Left renal cortex interstitium (tissue), 4 donors: Measurements from ENCODE around the gene MCF2L. TPM values are rescaled to one million over a fixed set of nuclear protein-coding genes. Genes with fewer than 3 reads are reported as not detected.

Source experiments
- DNase-seq, 4 donors: peaks; one replicate each; pipeline ENCODE4 v3.0.0-alpha.2; 2013; ENCODE audit warnings: low read depth in 4 of 4, low spot score in 2 of 4, missing footprints in 1 of 4
- polyA plus RNA-seq, 4 donors: library from polyadenylated mRNA; unstranded; fragments of 120-200 nt; gene quantifications; one replicate each; pipeline ENCODE4 v1.2.1, GENCODE V29; 2013; ENCODE audit not compliant: insufficient read length in 4 of 4

The MCF2L gene
- polyA plus RNA-seq, 4 donors, result 23.3 to 45.1 (median 38.1) TPM

GRCh38 chr13:113061796-113062425, 92.9 kb downstream of the MCF2L start:
- DNase-seq, result no peak

- DNase-seq, result no peak
Measured at GRCh38 chr13:113062691-113063090, 93.7 kb downstream of the MCF2L start.

GRCh38 chr13:113063091-113063491, 94.1 kb downstream of the MCF2L start:
- no peak for DNase-seq

GRCh38 chr13:113064000-113064533, 95.1 kb downstream of the MCF2L start:
- DNase-seq, result no peak

- DNase-seq, result no peak
Measured at GRCh38 chr13:113064534-113065405, 95.8 kb downstream of the MCF2L start.

GRCh38 chr13:113065406-113066141, 96.6 kb downstream of the MCF2L start:
- DNase-seq, result no peak

GRCh38 chr13:113066142-113066455, 97.1 kb downstream of the MCF2L start:
- DNase-seq, result no peak

- DNase-seq, result no peak
Measured at GRCh38 chr13:113066746-113067145, 97.7 kb downstream of the MCF2L start.

- no peak for DNase-seq
Measured at GRCh38 chr13:113069861-113070805, 101.1 kb downstream of the MCF2L start.

GRCh38 chr13:113070855-113071254, 101.8 kb downstream of the MCF2L start:
- no peak for DNase-seq

- DNase-seq, result no peak
Measured at GRCh38 chr13:113072376-113072775, 103.4 kb downstream of the MCF2L start.

- no peak for DNase-seq
Measured at GRCh38 chr13:113073942-113074341, 104.9 kb downstream of the MCF2L start.

- no peak for DNase-seq
Measured at GRCh38 chr13:113074401-113074800, 105.4 kb downstream of the MCF2L start.

GRCh38 chr13:113074876-113075275, 105.9 kb downstream of the MCF2L start:
- no peak for DNase-seq

- no peak for DNase-seq
Measured at GRCh38 chr13:113075711-113076110, 106.7 kb downstream of the MCF2L start.

- no peak for DNase-seq
Measured at GRCh38 chr13:113076681-113077401, 107.8 kb downstream of the MCF2L start.

GRCh38 chr13:113077566-113077952, 108.5 kb downstream of the MCF2L start:
- DNase-seq, result no peak

- DNase-seq, result no peak
Measured at GRCh38 chr13:113077953-113078901, 109.2 kb downstream of the MCF2L start.
